A673 (cell line): ENCODE results near the gene CNRIP1. TPM values are rescaled to one million over a fixed set of nuclear protein-coding genes. Genes with fewer than 3 reads are reported as not detected.

Experiments used
- BruUV-seq: library from RNA; stranded (reverse); fragments of 400-500 nt; replicated peaks from 2 replicates; lab custom pipeline; 2021; lab: Mats Ljungman, UMichigan
- CTCF ChIA-PET: fragments of 300-600 bp; sonication (Branson Sonifier 250); formaldehyde crosslinking; loops from one replicate; lab custom pipeline; 2022; ENCODE audit warnings: antibody characterized with exemption; lab: Charles Lee
- POLR2A ChIA-PET: fragments of 300-600 bp; sonication (Branson Sonifier 250); formaldehyde crosslinking; loops from one replicate; lab custom pipeline; 2022; ENCODE audit warnings: antibody characterized with exemption; ENCODE audit not compliant: low non-redundant PET; lab: Charles Lee
- DNase-seq: peaks from one replicate; pipeline ENCODE4 v3.0.0-alpha.2; 2015; ENCODE audit warnings: low spot score
- H3K27ac ChIP-seq: fragments of 200-600 bp; sonication (generic); 2 replicates; pipeline ENCODE4 v1.5.1; 2016; ENCODE audit warnings: mixed run types, low read depth, mild to moderate bottlenecking, mixed read lengths, antibody characterized with exemption, low read length; ENCODE audit not compliant: poor library complexity, severe bottlenecking
- H3K27me3 ChIP-seq: fragments of 200-600 bp; sonication (generic); replicated peaks from 2 replicates; pipeline ENCODE4 v1.6.1; 2017; ENCODE audit warnings: mixed run types, low read depth, mild to moderate bottlenecking, mixed read lengths, antibody characterized with exemption, low read length; ENCODE audit not compliant: insufficient read depth, poor library complexity
- H3K36me3 ChIP-seq: fragments of 200-600 bp; sonication (generic); 2 replicates; pipeline ENCODE4 v1.6.1; 2016; ENCODE audit warnings: mixed run types, mild to moderate bottlenecking, mixed read lengths, antibody characterized with exemption, low read length; ENCODE audit not compliant: insufficient read depth, poor library complexity, severe bottlenecking
- H3K4me1 ChIP-seq: fragments of 200-600 bp; sonication (generic); 2 replicates; pipeline ENCODE4 v1.6.1; 2017; ENCODE audit warnings: mixed run types, mild to moderate bottlenecking, mixed read lengths, antibody characterized with exemption, low read length; ENCODE audit not compliant: insufficient read depth, poor library complexity, severe bottlenecking
- H3K4me3 ChIP-seq: fragments of 200-600 bp; sonication (generic); 2 replicates; pipeline ENCODE4 v1.5.1; 2016; ENCODE audit warnings: low read depth, mixed run types, mild to moderate bottlenecking, mixed read lengths, low read length; ENCODE audit not compliant: poor library complexity, severe bottlenecking
- H3K9me3 ChIP-seq: fragments of 200-600 bp; sonication (generic); 2 replicates; pipeline ENCODE4 v1.6.1; 2016; ENCODE audit warnings: mixed run types, low read depth, mild to moderate bottlenecking, mixed read lengths, antibody characterized with exemption, low read length; ENCODE audit not compliant: poor library complexity, severe bottlenecking
- CTCF ChIP-seq: fragments of 300-800, 200-600 bp; sonication (generic); conservative IDR thresholded peaks from 2 replicates; pipeline ENCODE4 v1.5.1; 2017; ENCODE audit warnings: low read depth, mild to moderate bottlenecking, antibody characterized with exemption, low read length, moderate library complexity, mixed read lengths
- EZH2 ChIP-seq: fragments of 200-600 bp; sonication (generic); IDR thresholded peaks from 2 replicates; pipeline ENCODE4 v1.6.1; 2017; ENCODE audit warnings: borderline replicate concordance, low read depth, mild to moderate bottlenecking, mixed read lengths, antibody characterized with exemption, low read length; ENCODE audit not compliant: poor library complexity, severe bottlenecking
- intact Hi-C: fragments of 100-400 bp; cut with micrococcal nuclease; formaldehyde crosslinking; loops from one replicate; pipeline ENCODE4 v1.10.0; 2022; ENCODE audit not compliant: unreplicated experiment
- total RNA-seq: library from RNA; stranded (reverse); gene quantifications from 2 replicates; pipeline ENCODE4 v1.2.3, GENCODE V29; 2021

CNRIP1 gene
- total RNA-seq, 1 experiment from 2014 or later, result 18.4 TPM

- Histone ChIP-seq H3K27ac (no peak overlapping the region), H3K9me3 (no peaks in the 10 kb centered on the region), H3K4me3 (no peak overlapping the region), H3K4me1 (peaks cover 43% of the 10 kb centered on the region), H3K36me3 (peaks cover 3% of the 10 kb centered on the region), H3K27me3 (no peaks in the 10 kb centered on the region)
- intact Hi-C loops, result no loop called here
- CTCF ChIA-PET, result no interaction called here
- BruUV-seq, result no TSS peak
- no peak for TF ChIP-seq EZH2
- TF ChIP-seq CTCF, result no peak
- POLR2A ChIA-PET, result no interaction called here
- no peak for DNase-seq
These were observed 74.1 kb downstream of the CNRIP1 start for GRCh38 chr2:68245672-68246071.

GRCh38 chr2:68245066-68245465, 74.7 kb downstream of the CNRIP1 start:
- no peaks in the 10 kb centered on the region for H3K9me3 ChIP-seq
- POLR2A ChIA-PET, result interaction anchor here (0.6 kb wide), 1 partner anchor 87 kb away, joined by 3 read pairs; no protein-coding TSS in a partner anchor
- BruUV-seq, result no TSS peak

GRCh38 chr2:68244456-68244855, 75.3 kb downstream of the CNRIP1 start:
- no peaks in the 10 kb centered on the region for H3K27me3 ChIP-seq
- H3K4me3 ChIP-seq, result no peak overlapping the region
- H3K27ac ChIP-seq, result no peak overlapping the region

More at GRCh38 chr2:68245066-68245465, 74.7 kb downstream of the CNRIP1 start:
- intact Hi-C loops, result no loop called here
- H3K36me3 ChIP-seq, result peaks cover 3% of the 10 kb centered on the region
- no peak for TF ChIP-seq CTCF
- no peak for TF ChIP-seq EZH2
- H3K4me1 ChIP-seq, result peaks cover 42% of the 10 kb centered on the region
- CTCF ChIA-PET, result interaction anchor here (1.0 to 1.4 kb wide), 2 partner anchors 49 to 123 kb away, joined by 4 to 9 read pairs; no protein-coding TSS in a partner anchor
- H3K27ac ChIP-seq, result no peak overlapping the region
- H3K27me3 ChIP-seq, result no peaks in the 10 kb centered on the region
- H3K4me3 ChIP-seq, result no peak overlapping the region
- DNase-seq, result no peak

More at GRCh38 chr2:68244456-68244855, 75.3 kb downstream of the CNRIP1 start:
- no peaks in the 10 kb centered on the region for H3K36me3 ChIP-seq
- ChIA-PET POLR2A (interaction anchor here (0.6 kb wide), 2 partner anchors 49 to 86 kb away, joined by 3 read pairs; no protein-coding TSS in a partner anchor), CTCF (interaction anchor here (0.7 to 1.4 kb wide), 3 partner anchors 48 to 751 kb away, joined by 3 to 9 read pairs (median 4); no protein-coding TSS in a partner anchor)
- intact Hi-C loops, result no loop called here
- DNase-seq, result peak; percentile 26
- BruUV-seq, result no TSS peak
- H3K4me1 ChIP-seq, result peaks cover 39% of the 10 kb centered on the region
- TF ChIP-seq EZH2 (no peak), CTCF (peak; percentile 55)
- no peaks in the 10 kb centered on the region for H3K9me3 ChIP-seq

Other genes starting within 250 kb of the CNRIP1 start
- 37.1 and 46.0 TPM in 2 replicates for gene PNO1, start 162.1 kb downstream of the CNRIP1 start, total RNA-seq
- 83.8 and 86.0 TPM in 2 replicates for gene PPP3R1, start 67.4 kb downstream of the CNRIP1 start, total RNA-seq
- gene PLEK, start 45.3 kb upstream of the CNRIP1 start, total RNA-seq, result not detected in 2 replicates
- 2.0 and 2.6 TPM in 2 replicates for gene FBXO48, start 147.3 kb upstream of the CNRIP1 start, total RNA-seq
- gene APLF, start 147.6 kb upstream of the CNRIP1 start, total RNA-seq, result 5.5 and 6.4 TPM in 2 replicates